ENCODE measurements around the gene TMEM92. TPM values are rescaled to one million over a fixed set of nuclear protein-coding genes. Genes with fewer than 3 reads are reported as not detected.
"Not testable (repeated sequence)": the region's sequence is repeated elsewhere in the genome, so short reads cannot be mapped to it uniquely, and the experiment has no call there.

Gene TMEM92
- total RNA-seq, 1 donor from 2014 or later = 3.0 TPM

- ATAC-seq (no peak), DNase-seq (ENCODE audit: low spot score) (no peak)
These were observed 18.2 kb downstream of the TMEM92 start for GRCh38 chr17:50292465-50292864.

- ATAC-seq (no peak), DNase-seq (ENCODE audit: low spot score) (no peak)
These were observed 20.8 kb downstream of the TMEM92 start for GRCh38 chr17:50295021-50295420.

- DNase-seq (ENCODE audit: low spot score) (peak; percentile 78), ATAC-seq (peak; percentile 100)
These were observed 23.2 kb downstream of the TMEM92 start for GRCh38 chr17:50297407-50297865.

- DNase-seq (ENCODE audit: low spot score) = no peak
- ATAC-seq = no peak
These were observed 23.8 kb downstream of the TMEM92 start for GRCh38 chr17:50298018-50298417.

GRCh38 chr17:50299776-50300175 is 25.5 kb downstream of the TMEM92 start:
- ATAC-seq = no peak
- DNase-seq (ENCODE audit: low spot score) = no peak

- ATAC-seq; DNase-seq (ENCODE audit: low spot score): not testable (repeated sequence)
These were observed 26.6 kb downstream of the TMEM92 start for GRCh38 chr17:50300824-50301223.

- no peak for ATAC-seq
These were observed 27.8 kb downstream of the TMEM92 start for GRCh38 chr17:50301891-50302584.

GRCh38 chr17:50303051-50303450 is 28.8 kb downstream of the TMEM92 start:
- DNase-seq (ENCODE audit: low spot score) (no peak), ATAC-seq (no peak)

More at GRCh38 chr17:50301891-50302584, 27.8 kb downstream of the TMEM92 start:
- no peak for DNase-seq (ENCODE audit: low spot score)

GRCh38 chr17:50303596-50303995 is 29.3 kb downstream of the TMEM92 start:
- no peak for ATAC-seq
- no peak for DNase-seq (ENCODE audit: low spot score)

- DNase-seq (ENCODE audit: low spot score) (no peak), ATAC-seq (no peak)
These were observed 30.6 kb downstream of the TMEM92 start for GRCh38 chr17:50304781-50305404.

GRCh38 chr17:50307654-50308053 is 33.4 kb downstream of the TMEM92 start:
- ATAC-seq (no peak), DNase-seq (ENCODE audit: low spot score) (no peak)

GRCh38 chr17:50308666-50309065 is 34.4 kb downstream of the TMEM92 start:
- DNase-seq (ENCODE audit: low spot score) = no peak
- ATAC-seq = no peak

GRCh38 chr17:50310455-50311111 is 36.3 kb downstream of the TMEM92 start:
- no peak for DNase-seq (ENCODE audit: low spot score)

GRCh38 chr17:50311112-50311460 is 36.8 kb downstream of the TMEM92 start:
- no peak for DNase-seq (ENCODE audit: low spot score)
- no peak for ATAC-seq

More at GRCh38 chr17:50310455-50311111, 36.3 kb downstream of the TMEM92 start:
- no peak for ATAC-seq

- no peak for DNase-seq (ENCODE audit: low spot score)
- ATAC-seq = no peak
These were observed 37.2 kb downstream of the TMEM92 start for GRCh38 chr17:50311483-50311882.

GRCh38 chr17:50312308-50312707 is 38.0 kb downstream of the TMEM92 start:
- ATAC-seq = no peak
- DNase-seq (ENCODE audit: low spot score) = no peak

- DNase-seq (ENCODE audit: low spot score) = no peak
- no peak for ATAC-seq
These were observed 40.3 kb downstream of the TMEM92 start for GRCh38 chr17:50314456-50315011.

- DNase-seq (ENCODE audit: low spot score) = no peak
- no peak for ATAC-seq
These were observed 41.8 kb downstream of the TMEM92 start for GRCh38 chr17:50316016-50316587.

GRCh38 chr17:50316660-50317059 is 42.4 kb downstream of the TMEM92 start:
- DNase-seq (ENCODE audit: low spot score); ATAC-seq: not testable (repeated sequence)

GRCh38 chr17:50317121-50317520 is 42.9 kb downstream of the TMEM92 start:
- DNase-seq (ENCODE audit: low spot score) (no peak), ATAC-seq (no peak)

Measured in left lobe of liver (tissue), 2 donors.